A673 (cell line): ENCODE measurements around the gene THADA.

Experiments
- CTCF ChIP-seq: fragments of 300-800, 200-600 bp; sonication (generic); conservative IDR thresholded peaks from 2 replicates; pipeline ENCODE4 v1.5.1; 2017; ENCODE audit warnings: low read depth, mild to moderate bottlenecking, antibody characterized with exemption, low read length, moderate library complexity, mixed read lengths
- EZH2 ChIP-seq: fragments of 200-600 bp; sonication (generic); IDR thresholded peaks from 2 replicates; pipeline ENCODE4 v1.6.1; 2017; ENCODE audit warnings: borderline replicate concordance, low read depth, mild to moderate bottlenecking, mixed read lengths, antibody characterized with exemption, low read length; ENCODE audit not compliant: poor library complexity, severe bottlenecking

GRCh38 chr2:43579275-43579981, 16.4 kb downstream of the THADA start:
- no peak for TF ChIP-seq CTCF
- TF ChIP-seq EZH2 = no peak
